K562 (cell line): ENCODE data around the gene CDIPT. TPM values are rescaled to one million over a fixed set of nuclear protein-coding genes. Genes with fewer than 3 reads are reported as not detected.

Experiments
- BCLAF1 ChIP-seq, 2 experiments: fragments of 450-650 bp in 1 of 2; IDR thresholded peaks; 2 replicates each; pipeline ENCODE4 v1.6.1; 2011 to 2017; ENCODE audit warnings: low read depth in 2 of 2, antibody characterized with exemption in 1 of 2, borderline replicate concordance in 1 of 2, low read length in 1 of 2, mild to moderate bottlenecking in 1 of 2, mixed read lengths in 1 of 2; ENCODE audit not compliant: control insufficient read depth in 1 of 2
- CHD7 ChIP-seq: fragments of 200-600 bp; sonication (generic); IDR thresholded peaks from one replicate; pipeline ENCODE4 v1.6.1; 2012; ENCODE audit warnings: mild to moderate bottlenecking, low read depth, low read length, inconsistent platforms
- HDAC2 ChIP-seq: fragments of 450-650 bp; IDR thresholded peaks from 2 replicates; pipeline ENCODE4 v1.6.1; 2016; ENCODE audit warnings: mild to moderate bottlenecking
- HMBOX1 ChIP-seq: sonication (generic); IDR thresholded peaks from 2 replicates; pipeline ENCODE4 v1.6.1; 2016
- ILK ChIP-seq: fragments of 450-650 bp; IDR thresholded peaks from 2 replicates; pipeline ENCODE4 v1.6.1; 2016; ENCODE audit warnings: missing genetic modification characterization, low read depth, mild to moderate bottlenecking, missing compliant biosample characterization, moderate library complexity, borderline replicate concordance
- MED1 ChIP-seq: sonication (generic); formaldehyde crosslinking; IDR thresholded peaks from 2 replicates; pipeline ENCODE4 v1.8.1; 2023; ENCODE audit warnings: missing genetic modification reagents, borderline replicate concordance
- NCOR1 ChIP-seq: fragments of 450-650 bp; IDR thresholded peaks from 2 replicates; pipeline ENCODE4 v1.6.1; 2016; ENCODE audit warnings: mild to moderate bottlenecking, moderate library complexity
- NFXL1 ChIP-seq: fragments of 450-650 bp; formaldehyde crosslinking; IDR thresholded peaks from 2 replicates; pipeline ENCODE4 v1.4.0; 2021; ENCODE audit warnings: mild to moderate bottlenecking
- OTX1 ChIP-seq: fragments of 450-650 bp; formaldehyde crosslinking; IDR thresholded peaks from 2 replicates; pipeline ENCODE4 v1.4.0; 2022; ENCODE audit warnings: mild to moderate bottlenecking
- POLR2G ChIP-seq: fragments of 200-400 bp; formaldehyde crosslinking; IDR thresholded peaks from 2 replicates; pipeline ENCODE4 v1.6.1; 2017; ENCODE audit warnings: low read depth, mild to moderate bottlenecking, antibody characterized with exemption, low read length, moderate library complexity
- TEAD1 ChIP-seq, 2 experiments: fragments of 450-650 bp in 1 of 2; sonication (generic) in 1 of 2; formaldehyde crosslinking; IDR thresholded peaks; 2 replicates each; pipeline versions ENCODE4 v1.4.0 to v1.8.0; 2020 to 2022; ENCODE audit warnings: mild to moderate bottlenecking in 2 of 2, missing genetic modification reagents in 1 of 2
- polyA plus RNA-seq, 8 experiments: library from polyadenylated mRNA; depleted of rRNA in 4 of 8; stranded (reverse) in 5 of 8; unstranded in 3 of 8; fragments of >200 nt; fragmentation: Nextera tagmentation in 2 of 8; fragmentation: Illumina TruSeq in 1 of 8; extraction: Ambion mirVana in 2 of 8; extraction: Trizol in 1 of 8; gene quantifications; 2 replicates each; pipeline versions ENCODE4 v1.2.1 to v1.2.3, GENCODE V29; 2011 to 2014; ENCODE audit warnings: inconsistent platforms in 1 of 8, missing spikeins in 1 of 8
- total RNA-seq, 7 experiments: library from RNA; depleted of rRNA in 6 of 7; stranded (reverse); fragments of >200 nt in 6 of 7; fragmentation: Illumina TruSeq in 2 of 7; extraction: Trizol in 2 of 7; gene quantifications; 2 replicates each; pipeline versions ENCODE4 v1.2.1 to v1.2.3, GENCODE V29; 2011 to 2021; ENCODE audit warnings: low replicate concordance in 1 of 7

CDIPT gene
- total and polyA plus RNA-seq, 9 of the 15 experiments (the other 6 are each of a cell fraction or from before 2014, with no cell fraction given): 1.3 to 37.0 (median 23.0) TPM

DNA sequence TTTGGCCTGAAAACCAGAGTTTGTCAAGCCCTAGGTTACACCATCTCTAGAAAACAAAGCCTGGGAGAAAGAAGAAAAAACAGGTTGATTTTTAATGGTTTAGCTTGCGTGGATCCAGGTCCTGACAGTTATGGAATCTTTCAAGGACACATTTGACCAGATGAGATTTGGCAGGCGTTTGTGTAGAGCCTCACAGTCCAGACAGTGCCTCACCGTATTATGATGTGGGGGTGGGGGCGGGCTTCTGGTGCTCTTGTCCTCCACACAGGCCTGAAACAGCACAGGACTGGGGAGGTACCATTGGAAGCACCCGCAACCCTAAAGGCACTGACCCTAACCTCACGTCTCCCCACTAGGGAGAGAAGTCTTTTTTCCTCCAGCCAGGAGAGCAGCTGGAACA is 23.2 kb downstream of the CDIPT start (continued):
- TF ChIP-seq CHD7 (no peak), ILK (tag) (no peak), HMBOX1 (no peak), POLR2G (no peak), TEAD1 (CRISPR knock-in tag; IDR thresholded peaks at IDR 0.05) (no peak), HDAC2 (no peak), BCLAF1 (IDR thresholded peaks at IDR 0.05; ENCODE audit: borderline replicate concordance in 1 of 2, control insufficient read depth in 1 of 2, low read depth in 2 of 2, low read length in 1 of 2) (no peak), NFXL1 (no peak), MED1 (no peak), OTX1 (no peak), NCOR1 (no peak)
